Esophagus squamous epithelium (tissue), 4 donors: ENCODE results near the gene RANGAP1.
A peak's percentile ranks its signal among the peaks of the same experiment; 100 is the strongest.

Source experiments
- CTCF ChIP-seq, 6 experiments: fragments of 450-650 bp in 4 of 6; fragments of 200-600 bp in 2 of 6; sonication (generic) in 2 of 6; IDR thresholded peaks; one replicate each; pipeline ENCODE4 v1.5.1; 2016 to 2019; ENCODE audit warnings: antibody characterized with exemption in 6 of 6, mild to moderate bottlenecking in 4 of 6, moderate library complexity in 4 of 6
- POLR2A ChIP-seq, 4 donors: fragments of 450-650 bp; IDR thresholded peaks; one replicate each; pipeline ENCODE4 v1.6.1; 2017; ENCODE audit warnings: antibody characterized with exemption in 4 of 4, mild to moderate bottlenecking in 4 of 4, moderate library complexity in 3 of 4

- peak in 1 of 6 experiments; percentile 22 for TF ChIP-seq CTCF (IDR thresholded peaks at IDR 0.05)
- TF ChIP-seq POLR2A (IDR thresholded peaks at IDR 0.05): no peak
Observed at GRCh38 chr22:41198027-41198580, 87.9 kb downstream of the RANGAP1 start.
